ENCODE data around the gene ZBTB40. TPM values are rescaled to one million over a fixed set of nuclear protein-coding genes. Genes with fewer than 3 reads are reported as not detected.

Gene ZBTB40
- total RNA-seq, 4 donors from 2014 or later, result 13.8 to 21.1 (median 18.4) TPM

DNA sequence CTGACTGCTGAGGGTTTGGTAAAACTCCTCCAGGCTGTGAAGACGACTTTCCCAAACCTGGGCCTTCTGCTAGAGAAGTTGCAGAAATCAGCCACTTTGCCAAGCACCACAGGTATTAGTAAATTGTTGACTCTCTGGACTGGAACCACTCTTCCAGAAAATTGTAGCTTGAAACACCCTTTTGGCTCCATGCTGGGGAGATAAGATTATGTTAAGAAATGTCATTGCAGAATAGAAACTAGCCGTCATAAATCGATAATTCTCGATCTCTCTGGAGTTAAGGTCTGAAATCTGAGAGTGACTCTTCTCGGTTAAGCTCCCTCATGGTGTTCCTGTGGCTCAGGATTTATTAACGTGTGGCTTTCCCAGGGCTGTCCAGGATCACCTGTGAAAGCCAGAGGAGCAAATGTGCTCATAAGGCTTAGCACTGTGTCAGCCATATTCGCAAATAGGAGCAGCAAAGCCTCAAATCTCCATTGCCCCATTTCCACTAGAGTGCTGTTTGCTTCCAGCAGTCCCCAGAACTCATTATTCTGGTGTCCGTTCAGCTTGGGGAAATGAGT, 54.6 kb downstream of the ZBTB40 start:
- WGBS, result 98% methylated on average over 8 of the region's 8 CpGs
- Histone ChIP-seq H3K4me1 (peaks cover 0 to 8% (median 0%) of the 10 kb centered on the region in 4 donors), H3K27me3 (no peaks in the 10 kb centered on the region), H3K36me3 (peaks cover 36 to 71% (median 61%) of the 10 kb centered on the region in 4 donors), H3K9me3 (no peaks in the 10 kb centered on the region), H3K27ac (replicated peaks in 1 of 4) (no peak overlapping the region), H3K4me3 (no peak overlapping the region)
- intact Hi-C loops (cut with DNase I), result no loop called here
- TF ChIP-seq POLR2AphosphoS5 (IDR thresholded peaks at IDR 0.05) (no peak), EP300 (IDR thresholded peaks at IDR 0.05) (no peak), POLR2A (IDR thresholded peaks at IDR 0.05; ENCODE audit: low read depth) (no peak)
- TF ChIP-seq, protein P1, sequence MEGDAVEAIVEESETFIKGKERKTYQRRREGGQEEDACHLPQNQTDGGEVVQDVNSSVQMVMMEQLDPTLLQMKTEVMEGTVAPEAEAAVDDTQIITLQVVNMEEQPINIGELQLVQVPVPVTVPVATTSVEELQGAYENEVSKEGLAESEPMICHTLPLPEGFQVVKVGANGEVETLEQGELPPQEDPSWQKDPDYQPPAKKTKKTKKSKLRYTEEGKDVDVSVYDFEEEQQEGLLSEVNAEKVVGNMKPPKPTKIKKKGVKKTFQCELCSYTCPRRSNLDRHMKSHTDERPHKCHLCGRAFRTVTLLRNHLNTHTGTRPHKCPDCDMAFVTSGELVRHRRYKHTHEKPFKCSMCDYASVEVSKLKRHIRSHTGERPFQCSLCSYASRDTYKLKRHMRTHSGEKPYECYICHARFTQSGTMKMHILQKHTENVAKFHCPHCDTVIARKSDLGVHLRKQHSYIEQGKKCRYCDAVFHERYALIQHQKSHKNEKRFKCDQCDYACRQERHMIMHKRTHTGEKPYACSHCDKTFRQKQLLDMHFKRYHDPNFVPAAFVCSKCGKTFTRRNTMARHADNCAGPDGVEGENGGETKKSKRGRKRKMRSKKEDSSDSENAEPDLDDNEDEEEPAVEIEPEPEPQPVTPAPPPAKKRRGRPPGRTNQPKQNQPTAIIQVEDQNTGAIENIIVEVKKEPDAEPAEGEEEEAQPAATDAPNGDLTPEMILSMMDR (IDR thresholded peaks at IDR 0.05), result no peak
- DNase-seq (ENCODE audit: extremely low spot score), result no peak

DNA sequence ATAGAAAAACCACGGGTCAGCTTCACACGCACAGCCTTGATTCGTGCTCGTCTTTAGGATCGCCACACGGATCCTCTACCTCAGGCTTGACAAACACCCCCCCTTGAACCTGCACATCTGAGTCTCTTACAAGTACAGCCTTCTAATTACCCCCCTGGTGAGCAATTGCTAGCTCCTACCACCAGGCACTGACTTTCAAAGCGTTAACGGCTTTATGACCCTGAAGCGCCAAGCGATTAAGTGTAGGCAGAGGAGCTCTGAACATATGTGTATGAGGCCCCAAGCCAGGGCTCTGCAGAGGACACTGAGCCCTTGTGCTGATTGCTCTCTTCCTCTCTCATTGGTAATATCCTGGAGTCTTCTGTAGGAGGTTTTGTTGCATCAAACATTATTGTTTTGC, 55.9 kb downstream of the ZBTB40 start:
- peaks cover 39 to 76% (median 71%) of the 10 kb centered on the region in 4 donors for H3K36me3 ChIP-seq
- no peak for DNase-seq (ENCODE audit: extremely low spot score)
- no peak overlapping the region for H3K27ac ChIP-seq (replicated peaks in 1 of 4)
- H3K9me3 ChIP-seq, result no peaks in the 10 kb centered on the region
- H3K27me3 ChIP-seq, result no peaks in the 10 kb centered on the region
- no peak overlapping the region for H3K4me3 ChIP-seq
- intact Hi-C loops (cut with DNase I), result no loop called here
- TF ChIP-seq, protein P1 (IDR thresholded peaks at IDR 0.05), result no peak
- TF ChIP-seq POLR2AphosphoS5 (IDR thresholded peaks at IDR 0.05) (no peak), EP300 (IDR thresholded peaks at IDR 0.05) (no peak), POLR2A (IDR thresholded peaks at IDR 0.05; ENCODE audit: low read depth) (no peak)
- H3K4me1 ChIP-seq, result peaks cover 0 to 8% (median 0%) of the 10 kb centered on the region in 4 donors
- 90% methylated on average over 10 of the region's 10 CpGs for WGBS

DNA sequence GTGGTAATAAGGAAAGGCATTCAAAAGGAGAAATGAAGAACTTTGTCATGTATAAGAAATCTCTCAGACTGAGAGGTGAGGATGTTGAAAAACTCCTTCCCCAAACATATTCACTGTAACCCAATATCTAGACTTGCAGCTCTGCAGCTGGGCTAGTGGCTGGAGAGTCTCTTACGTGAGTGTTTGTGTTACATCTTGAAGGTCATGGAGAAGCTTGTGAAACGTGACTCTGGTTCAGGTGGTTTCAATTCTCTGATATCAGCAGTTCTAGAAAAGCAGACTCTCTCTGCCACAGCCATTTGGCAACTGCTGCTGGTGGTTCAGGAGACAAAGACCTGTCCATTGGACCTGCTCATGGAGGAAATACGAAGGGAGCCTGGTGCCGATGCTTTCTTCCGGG, 56.7 kb downstream of the ZBTB40 start:
- 88% methylated on average over 5 of the region's 5 CpGs for WGBS
- peaks cover 46 to 83% (median 76%) of the 10 kb centered on the region in 4 donors for H3K36me3 ChIP-seq
- no peak for DNase-seq (ENCODE audit: extremely low spot score)
- peaks cover 0 to 8% (median 0%) of the 10 kb centered on the region in 4 donors for H3K4me1 ChIP-seq
- no peak overlapping the region for H3K4me3 ChIP-seq
- H3K27me3 ChIP-seq, result no peaks in the 10 kb centered on the region
- intact Hi-C loops (cut with DNase I), result no loop called here
- TF ChIP-seq, protein P1 (IDR thresholded peaks at IDR 0.05), result no peak
- TF ChIP-seq POLR2AphosphoS5 (IDR thresholded peaks at IDR 0.05) (no peak), POLR2A (IDR thresholded peaks at IDR 0.05; ENCODE audit: low read depth) (no peak), EP300 (IDR thresholded peaks at IDR 0.05) (no peak)
- no peaks in the 10 kb centered on the region for H3K9me3 ChIP-seq
- H3K27ac ChIP-seq (replicated peaks in 1 of 4), result no peak overlapping the region

DNA sequence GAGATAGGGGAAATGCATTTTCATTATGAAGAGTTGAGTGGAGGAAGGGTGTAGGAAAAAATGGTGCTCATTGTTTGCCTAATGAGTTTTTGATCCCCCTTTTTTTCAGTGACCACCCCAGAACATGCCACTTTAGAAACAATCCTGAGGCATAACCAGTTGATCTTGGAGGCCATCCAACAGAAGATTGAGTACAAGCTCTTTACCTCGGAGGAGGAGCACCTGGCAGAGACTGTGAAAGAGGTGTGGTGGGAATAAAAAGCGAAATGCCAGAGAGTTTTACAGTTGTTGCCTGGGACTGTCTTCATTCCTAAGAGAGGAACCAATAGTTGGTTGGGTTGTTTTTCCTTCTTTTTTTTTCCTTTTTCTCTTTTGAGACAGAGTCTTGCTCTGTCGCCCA, 57.3 kb downstream of the ZBTB40 start:
- TF ChIP-seq POLR2A (IDR thresholded peaks at IDR 0.05; ENCODE audit: low read depth) (no peak), POLR2AphosphoS5 (IDR thresholded peaks at IDR 0.05) (no peak), EP300 (IDR thresholded peaks at IDR 0.05) (no peak)
- TF ChIP-seq, protein P1 (IDR thresholded peaks at IDR 0.05), result no peak
- no peak for DNase-seq (ENCODE audit: extremely low spot score)
- 79% methylated on average over 3 of the region's 3 CpGs for WGBS
- H3K27ac ChIP-seq (replicated peaks in 1 of 4), result no peak overlapping the region
- H3K36me3 ChIP-seq, result peaks cover 51 to 89% (median 83%) of the 10 kb centered on the region in 4 donors
- H3K9me3 ChIP-seq, result no peaks in the 10 kb centered on the region
- no peaks in the 10 kb centered on the region for H3K27me3 ChIP-seq
- intact Hi-C loops (cut with DNase I), result no loop called here
- H3K4me1 ChIP-seq, result peaks cover 0 to 8% (median 0%) of the 10 kb centered on the region in 4 donors
- H3K4me3 ChIP-seq, result no peak overlapping the region

DNA sequence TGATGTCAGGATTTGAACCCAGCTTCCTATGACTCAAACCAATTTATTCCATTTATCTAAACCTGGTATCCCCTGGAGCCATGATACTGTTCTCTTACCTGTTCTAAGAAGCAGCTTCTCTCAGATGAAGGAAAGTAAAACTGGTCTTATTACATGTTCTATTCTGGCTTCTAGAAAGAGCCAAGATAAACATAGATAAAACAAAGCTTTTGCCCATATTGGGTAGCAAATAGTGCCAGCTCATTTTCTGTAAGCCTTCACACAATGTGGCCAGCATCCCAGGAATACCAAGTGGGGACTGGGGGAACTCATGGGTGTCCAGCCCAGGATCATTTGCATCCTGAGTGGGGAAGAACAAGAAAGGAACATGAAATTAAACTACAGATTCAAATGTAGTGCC, 58.2 kb downstream of the ZBTB40 start:
- Histone ChIP-seq H3K4me1 (peaks cover 0 to 8% (median 0%) of the 10 kb centered on the region in 4 donors), H3K4me3 (no peak overlapping the region), H3K36me3 (peaks cover 53 to 97% (median 91%) of the 10 kb centered on the region in 4 donors), H3K9me3 (no peaks in the 10 kb centered on the region), H3K27me3 (no peaks in the 10 kb centered on the region), H3K27ac (replicated peaks in 1 of 4) (peak overlapping the region in 1 of 4 donors; percentile 24)
- intact Hi-C loops (cut with DNase I), result no loop called here
- TF ChIP-seq POLR2AphosphoS5 (IDR thresholded peaks at IDR 0.05) (no peak), EP300 (IDR thresholded peaks at IDR 0.05) (no peak), POLR2A (IDR thresholded peaks at IDR 0.05; ENCODE audit: low read depth) (no peak)
- TF ChIP-seq, protein P1 (IDR thresholded peaks at IDR 0.05), result no peak
- DNase-seq (ENCODE audit: extremely low spot score), result no peak

All from esophagus muscularis mucosa (tissue), 4 donors.